Right lobe of liver (tissue), 6 donors: Measurements from ENCODE around the gene GNPAT. TPM values are rescaled to one million over a fixed set of nuclear protein-coding genes. Genes with fewer than 3 reads are reported as not detected.

Experiments
- ATAC-seq, 4 donors: fragments of 200-7000 bp; cut with Tn5 transposase; one replicate each; pipeline ENCODE4 v1.9.1; 2020; ENCODE audit warnings: mild to moderate bottlenecking in 4 of 4, moderate library complexity in 4 of 4
- DNase-seq, 3 donors: peaks; one replicate each; pipeline ENCODE4 v3.0.0-alpha.2; 2020
- H3K27ac ChIP-seq, 3 donors: fragments of 200-600 bp; one replicate each; pipeline ENCODE4 v1.8.0; 2022
- H3K27me3 ChIP-seq, 2 donors: fragments of 200-600 bp; one replicate each; pipeline ENCODE4 v1.8.0; 2022
- H3K36me3 ChIP-seq, 4 donors: fragments of 200-600 bp; sonication (generic) in 1 of 4; one replicate each; pipeline versions ENCODE4 v1.5.1 to v1.8.0; 2017 to 2022; ENCODE audit warnings: control low read depth in 1 of 4
- H3K4me1 ChIP-seq, 4 donors: fragments of 200-600 bp; sonication (generic) in 1 of 4; one replicate each; pipeline versions ENCODE4 v1.5.1 to v1.8.0; 2017 to 2022; ENCODE audit warnings: control low read depth in 1 of 4
- H3K4me3 ChIP-seq, 3 donors: fragments of 200-600 bp; one replicate each; pipeline ENCODE4 v1.8.0; 2022
- H3K9me3 ChIP-seq, 4 donors: fragments of 200-600 bp; sonication (generic) in 1 of 4; one replicate each; pipeline versions ENCODE4 v1.5.1 to v1.8.0; 2017 to 2022; ENCODE audit warnings: control low read depth in 1 of 4
- POLR2A ChIP-seq: fragments of 450-650 bp; IDR thresholded peaks from one replicate; pipeline ENCODE4 v1.6.1; 2017; ENCODE audit warnings: antibody characterized with exemption, mild to moderate bottlenecking
- WGBS: methylation state at CpG from one replicate; pipeline ENCODE4 v1.1.6; 2018; ENCODE audit warnings: low coverage, low lambda C conversion rate; ENCODE audit not compliant: insufficient coverage; ENCODE audit errors: missing lambda C conversion rate; 5-methylcytosine and 5-hydroxymethylcytosine counted together
- intact Hi-C, 2 donors: fragments of 100-400 bp; cut with DNase I; formaldehyde crosslinking; loops; one replicate each; pipeline versions ENCODE4 v1.11.2 to v1.14.1; 2022
- total RNA-seq, 6 experiments: library from RNA; depleted of rRNA in 2 of 6; stranded (reverse); fragments of >200 nt in 2 of 6; fragmentation: NEBNext Ultra II Directional in 3 of 6; extraction: Animal tissue kit (Norgen Biotek cat#: 25700) in 3 of 6; gene quantifications; one replicate each; pipeline versions ENCODE4 v1.1.0 to v1.2.4, GENCODE V29; 2016 to 2023
- TF ChIP-seq, protein P1 (sequence below), 4 donors: fragments of 200-600 bp in 3 of 4; fragments of 450-650 bp in 1 of 4; IDR thresholded peaks; one replicate each; pipeline versions ENCODE4 v1.5.1 to v1.8.0; 2016 to 2022; ENCODE audit warnings: antibody characterized with exemption in 4 of 4, mild to moderate bottlenecking in 2 of 4
- donor health status: DM: no; HTN: yes; CAD: no.
- donor health status: DM: no; HTN: no; CAD: no.
- donor health status: DM: no; HTN: no; CAD: no.
- donor health status: DM: no; HTN: yes; CAD: no.
- donor health status: DM: no; HTN: yes; CAD: no.

GNPAT gene
- total RNA-seq, 6 experiments from 2014 or later, result 18.5 to 24.3 (median 20.1) TPM

DNA sequence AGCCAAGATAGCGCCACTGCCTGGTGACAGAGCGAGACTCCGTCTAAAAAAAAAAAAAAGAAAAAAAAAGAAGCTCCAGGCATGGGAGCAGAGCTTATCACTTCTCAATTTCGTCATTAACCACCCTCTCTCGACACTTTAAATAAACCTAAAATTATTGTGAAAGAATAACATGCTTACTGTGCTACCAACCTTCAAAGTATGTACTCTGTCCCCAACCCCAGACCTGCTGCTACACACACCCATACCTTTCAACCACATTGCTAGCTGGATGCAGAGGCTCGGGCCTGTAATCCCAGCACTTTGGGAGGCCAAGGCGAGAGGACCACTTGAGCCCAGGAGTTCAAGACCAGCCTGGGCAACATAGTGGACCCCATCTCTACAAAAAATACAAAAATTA lies 38.7 kb downstream of the GNPAT start:
- WGBS, result 75% methylated on average over 7 of the region's 7 CpGs
- no peaks in the 10 kb centered on the region for H3K9me3 ChIP-seq
- intact Hi-C loops, result no loop called here
- H3K4me1 ChIP-seq, result no peaks in the 10 kb centered on the region
- DNase-seq (no peak), ATAC-seq (peak in 1 of 4 donors; percentile 27)
- H3K27me3 ChIP-seq, result no peaks in the 10 kb centered on the region
- H3K4me3 ChIP-seq, result no peak overlapping the region
- H3K27ac ChIP-seq, result no peak overlapping the region
- peaks cover 0 to 33% (median 12%) of the 10 kb centered on the region in 4 donors for H3K36me3 ChIP-seq
- TF ChIP-seq POLR2A, result no peak
- TF ChIP-seq, protein P1, sequence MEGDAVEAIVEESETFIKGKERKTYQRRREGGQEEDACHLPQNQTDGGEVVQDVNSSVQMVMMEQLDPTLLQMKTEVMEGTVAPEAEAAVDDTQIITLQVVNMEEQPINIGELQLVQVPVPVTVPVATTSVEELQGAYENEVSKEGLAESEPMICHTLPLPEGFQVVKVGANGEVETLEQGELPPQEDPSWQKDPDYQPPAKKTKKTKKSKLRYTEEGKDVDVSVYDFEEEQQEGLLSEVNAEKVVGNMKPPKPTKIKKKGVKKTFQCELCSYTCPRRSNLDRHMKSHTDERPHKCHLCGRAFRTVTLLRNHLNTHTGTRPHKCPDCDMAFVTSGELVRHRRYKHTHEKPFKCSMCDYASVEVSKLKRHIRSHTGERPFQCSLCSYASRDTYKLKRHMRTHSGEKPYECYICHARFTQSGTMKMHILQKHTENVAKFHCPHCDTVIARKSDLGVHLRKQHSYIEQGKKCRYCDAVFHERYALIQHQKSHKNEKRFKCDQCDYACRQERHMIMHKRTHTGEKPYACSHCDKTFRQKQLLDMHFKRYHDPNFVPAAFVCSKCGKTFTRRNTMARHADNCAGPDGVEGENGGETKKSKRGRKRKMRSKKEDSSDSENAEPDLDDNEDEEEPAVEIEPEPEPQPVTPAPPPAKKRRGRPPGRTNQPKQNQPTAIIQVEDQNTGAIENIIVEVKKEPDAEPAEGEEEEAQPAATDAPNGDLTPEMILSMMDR (IDR thresholded peaks at IDR 0.05), result no peak

DNA sequence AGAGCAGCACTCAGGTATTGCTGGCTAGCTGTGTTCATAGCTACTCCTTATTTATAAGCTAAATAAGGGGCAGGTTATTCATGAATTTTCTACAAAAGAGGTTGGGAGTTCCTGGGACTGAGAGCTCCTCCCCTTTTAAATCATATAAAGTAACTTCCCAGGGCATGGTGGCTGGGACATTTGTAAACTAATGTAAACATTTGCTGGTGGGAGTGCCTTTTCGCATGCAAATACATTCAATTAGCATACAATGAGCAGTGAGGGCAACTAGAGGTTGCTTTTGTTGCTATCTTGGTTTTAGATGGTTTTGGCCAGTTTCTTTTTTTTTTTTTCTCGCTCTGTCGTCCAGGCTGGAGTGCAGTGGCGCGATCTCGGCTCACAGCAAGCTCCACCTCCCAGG lies 43.4 kb downstream of the GNPAT start:
- intact Hi-C loops, result no loop called here
- Histone ChIP-seq H3K4me3 (no peak overlapping the region), H3K9me3 (no peaks in the 10 kb centered on the region), H3K27me3 (no peaks in the 10 kb centered on the region), H3K27ac (no peak overlapping the region), H3K4me1 (no peaks in the 10 kb centered on the region), H3K36me3 (no peaks in the 10 kb centered on the region)
- no peak for ATAC-seq
- WGBS, result 81% methylated on average over 3 of the region's 6 CpGs
- TF ChIP-seq, protein P1 (IDR thresholded peaks at IDR 0.05), result no peak
- no peak for TF ChIP-seq POLR2A
- DNase-seq, result no peak

DNA sequence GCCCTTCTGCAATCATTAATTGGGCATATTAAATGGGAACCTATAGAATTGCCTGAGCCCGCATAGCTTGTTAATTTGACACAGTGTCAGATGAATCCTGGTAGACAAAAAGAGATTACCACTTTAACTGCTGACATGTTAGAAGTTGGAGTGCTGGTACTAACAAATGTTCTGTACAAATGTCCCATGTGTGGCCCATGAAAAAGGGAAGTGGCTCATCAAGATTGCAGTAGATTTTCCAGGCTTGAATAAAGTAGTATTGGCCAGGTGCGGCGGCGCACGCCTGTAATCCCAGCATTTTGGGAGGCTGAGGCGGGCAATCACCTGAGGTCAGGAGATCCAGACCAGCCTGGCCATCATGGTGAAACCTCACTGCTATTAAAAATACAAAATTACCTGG lies 45.6 kb downstream of the GNPAT start:
- 93% methylated on average over 6 of the region's 6 CpGs for whole genome bisulfite sequencing
- Histone ChIP-seq H3K4me1 (no peaks in the 10 kb centered on the region), H3K27me3 (no peaks in the 10 kb centered on the region), H3K27ac (no peak overlapping the region), H3K4me3 (no peak overlapping the region), H3K36me3 (no peaks in the 10 kb centered on the region), H3K9me3 (no peaks in the 10 kb centered on the region)
- intact Hi-C loops, result no loop called here
- DNase-seq, result no peak
- no peak for TF ChIP-seq POLR2A
- TF ChIP-seq, protein P1 (IDR thresholded peaks at IDR 0.05), result no peak
- no peak for ATAC-seq

DNA sequence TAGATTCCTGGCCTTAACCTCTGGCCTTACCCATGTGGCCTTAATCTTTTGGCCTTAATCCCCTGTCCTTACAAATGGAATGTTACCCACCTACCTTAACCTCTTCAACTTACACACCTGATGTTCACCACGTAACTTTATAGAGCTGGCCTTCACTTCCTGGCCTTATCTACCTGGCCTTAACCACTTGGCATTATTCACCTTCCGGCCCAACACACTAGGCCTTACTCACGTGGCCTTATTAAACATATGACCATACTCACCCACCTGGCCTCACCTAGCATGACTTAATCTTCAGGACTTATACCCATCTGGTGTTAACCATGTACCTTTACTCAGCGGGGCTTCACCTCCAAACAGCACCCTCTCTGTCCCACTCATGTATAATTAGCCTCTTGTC lies 54.9 kb downstream of the GNPAT start:
- TF ChIP-seq POLR2A, result no peak
- TF ChIP-seq, protein P1 (IDR thresholded peaks at IDR 0.05), result no peak
- intact Hi-C loops, result no loop called here
- no peaks in the 10 kb centered on the region for H3K36me3 ChIP-seq
- no peaks in the 10 kb centered on the region for H3K27me3 ChIP-seq
- H3K4me3 ChIP-seq, result no peak overlapping the region
- no peak for ATAC-seq
- DNase-seq, result no peak
- H3K4me1 ChIP-seq, result no peaks in the 10 kb centered on the region
- H3K9me3 ChIP-seq, result no peaks in the 10 kb centered on the region
- H3K27ac ChIP-seq, result no peak overlapping the region
- WGBS, result 93% methylated on average over 3 of the region's 4 CpGs

DNA sequence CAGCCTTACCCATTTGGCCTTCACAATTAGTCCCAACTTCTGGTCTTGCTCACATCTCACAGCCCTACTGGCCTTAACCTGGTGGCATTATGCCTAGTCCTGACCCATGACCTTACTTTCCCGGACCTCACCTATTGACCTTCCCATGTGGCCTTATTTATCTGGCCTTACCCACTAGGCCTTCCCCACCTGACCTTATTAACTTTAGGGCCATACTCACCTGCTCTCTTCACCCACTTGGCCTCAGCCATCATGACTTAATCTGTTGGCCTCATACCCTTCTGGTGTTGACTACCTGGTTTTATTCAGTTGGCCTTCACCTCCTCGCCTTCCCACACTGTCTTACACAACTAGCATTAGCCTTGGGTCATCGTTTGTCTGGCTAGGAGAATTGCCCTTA lies 61.0 kb downstream of the GNPAT start:
- ATAC-seq, result peak in 2 of 4 donors; percentile 84 to 88
- Histone ChIP-seq H3K27ac (no peak overlapping the region), H3K4me1 (no peaks in the 10 kb centered on the region), H3K36me3 (no peaks in the 10 kb centered on the region), H3K9me3 (no peaks in the 10 kb centered on the region), H3K4me3 (no peak overlapping the region), H3K27me3 (no peaks in the 10 kb centered on the region)
- TF ChIP-seq POLR2A, result no peak
- TF ChIP-seq, protein P1 (IDR thresholded peaks at IDR 0.05), result no peak
- 50% methylated on average over 3 of the region's 3 CpGs for WGBS
- DNase-seq, result peak in 1 of 3 donors; percentile 47
- intact Hi-C loops, result no loop called here
